PC-3 (cell line): ENCODE results near the gene C10orf143.

ENCODE experiments used
- EZH2 ChIP-seq: fragments of 300-600 bp; sonication (generic); IDR thresholded peaks from one replicate; pipeline ENCODE4 v1.6.1; 2017; ENCODE audit warnings: antibody characterized with exemption, mild to moderate bottlenecking, low read length; ENCODE audit not compliant: unreplicated experiment
- EZH2phosphoT487 ChIP-seq: fragments of 300-600 bp; sonication (generic); IDR thresholded peaks from 2 replicates; pipeline ENCODE4 v1.6.1; 2018; ENCODE audit warnings: mild to moderate bottlenecking, antibody characterized with exemption, low read length, borderline replicate concordance
- TF ChIP-seq, protein P1 (sequence below): fragments of 300-600 bp; sonication (generic); conservative IDR thresholded peaks from 2 replicates; pipeline ENCODE4 v1.5.1; 2017; ENCODE audit warnings: antibody characterized with exemption, low read depth, mild to moderate bottlenecking, low read length

GRCh38 chr10:130028465-130028819 lies 82.2 kb downstream of the C10orf143 start:
- TF ChIP-seq, protein P1, sequence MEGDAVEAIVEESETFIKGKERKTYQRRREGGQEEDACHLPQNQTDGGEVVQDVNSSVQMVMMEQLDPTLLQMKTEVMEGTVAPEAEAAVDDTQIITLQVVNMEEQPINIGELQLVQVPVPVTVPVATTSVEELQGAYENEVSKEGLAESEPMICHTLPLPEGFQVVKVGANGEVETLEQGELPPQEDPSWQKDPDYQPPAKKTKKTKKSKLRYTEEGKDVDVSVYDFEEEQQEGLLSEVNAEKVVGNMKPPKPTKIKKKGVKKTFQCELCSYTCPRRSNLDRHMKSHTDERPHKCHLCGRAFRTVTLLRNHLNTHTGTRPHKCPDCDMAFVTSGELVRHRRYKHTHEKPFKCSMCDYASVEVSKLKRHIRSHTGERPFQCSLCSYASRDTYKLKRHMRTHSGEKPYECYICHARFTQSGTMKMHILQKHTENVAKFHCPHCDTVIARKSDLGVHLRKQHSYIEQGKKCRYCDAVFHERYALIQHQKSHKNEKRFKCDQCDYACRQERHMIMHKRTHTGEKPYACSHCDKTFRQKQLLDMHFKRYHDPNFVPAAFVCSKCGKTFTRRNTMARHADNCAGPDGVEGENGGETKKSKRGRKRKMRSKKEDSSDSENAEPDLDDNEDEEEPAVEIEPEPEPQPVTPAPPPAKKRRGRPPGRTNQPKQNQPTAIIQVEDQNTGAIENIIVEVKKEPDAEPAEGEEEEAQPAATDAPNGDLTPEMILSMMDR: no peak
- TF ChIP-seq EZH2 (no peak), EZH2phosphoT487 (no peak)
